CD8-positive, alpha-beta memory T cell (primary cell): ENCODE measurements around the gene ARL4C. TPM values are rescaled to one million over a fixed set of nuclear protein-coding genes. Genes with fewer than 3 reads are reported as not detected.

Source experiments
- CTCF ChIA-PET: fragments of 350-600 bp; sonication (Branson Sonifier 250); formaldehyde crosslinking; loops from one replicate; lab custom pipeline; 2021; ENCODE audit warnings: antibody characterized with exemption; lab: Charles Lee
- POLR2A ChIA-PET: fragments of 350-600 bp; sonication (Branson Sonifier 250); formaldehyde crosslinking; loops from one replicate; lab custom pipeline; 2021; ENCODE audit warnings: antibody characterized with exemption; lab: Charles Lee
- DNase-seq, 5 donors: peaks; one replicate each; pipeline versions ENCODE4 v3.0.0 to v3.0.0-alpha.2; 2020 to 2022; ENCODE audit warnings: mixed read lengths in 1 of 5
- H3K27ac ChIP-seq: one replicate; pipeline ENCODE4 v1.7.0; 2013; ENCODE audit warnings: low read depth, mild to moderate bottlenecking, low read length, moderate library complexity
- H3K27me3 ChIP-seq: 2 replicates; pipeline ENCODE4 v1.7.0; 2013; ENCODE audit warnings: low read length, mild to moderate bottlenecking; ENCODE audit not compliant: insufficient read depth, poor library complexity, severe bottlenecking
- H3K36me3 ChIP-seq: 2 replicates; pipeline ENCODE4 v1.7.0; 2013; ENCODE audit warnings: mild to moderate bottlenecking, low read length, moderate library complexity; ENCODE audit not compliant: insufficient read depth
- H3K4me1 ChIP-seq: 2 replicates; pipeline ENCODE4 v1.7.0; 2013; ENCODE audit warnings: mild to moderate bottlenecking, low read length, moderate library complexity; ENCODE audit not compliant: insufficient read depth
- H3K4me3 ChIP-seq: 2 replicates; pipeline ENCODE4 v1.7.0; 2013; ENCODE audit warnings: mild to moderate bottlenecking, low read length
- H3K9me3 ChIP-seq: 2 replicates; pipeline ENCODE4 v1.7.0; 2013; ENCODE audit warnings: mild to moderate bottlenecking, low read length
- H3K27ac Mint-ChIP-seq, 8 donors: one replicate each; pipeline ENCODE4 v1.8.0; 2020 to 2021; ENCODE audit warnings: mixed read lengths in 8 of 8, mild to moderate bottlenecking in 6 of 8, inconsistent platforms in 3 of 8, moderate library complexity in 3 of 8
- H3K27me3 Mint-ChIP-seq, 2 donors: one replicate each; pipeline ENCODE4 v1.8.0; 2020 to 2021; ENCODE audit warnings: mixed read lengths in 2 of 2, mild to moderate bottlenecking in 1 of 2, moderate library complexity in 1 of 2
- H3K36me3 Mint-ChIP-seq, 3 donors: one replicate each; pipeline ENCODE4 v1.8.0; 2020 to 2021; ENCODE audit warnings: mixed read lengths in 3 of 3, inconsistent platforms in 1 of 3, mild to moderate bottlenecking in 1 of 3
- H3K4me1 Mint-ChIP-seq, 3 donors: one replicate each; pipeline ENCODE4 v1.8.0; 2020 to 2021; ENCODE audit warnings: mixed read lengths in 3 of 3, inconsistent platforms in 1 of 3, mild to moderate bottlenecking in 1 of 3
- H3K4me3 Mint-ChIP-seq, 7 donors: one replicate each; pipeline ENCODE4 v1.8.0; 2020 to 2021; ENCODE audit warnings: mixed read lengths in 7 of 7, mild to moderate bottlenecking in 6 of 7, moderate library complexity in 4 of 7, inconsistent platforms in 2 of 7
- H3K9me3 Mint-ChIP-seq, 5 donors: one replicate each; pipeline ENCODE4 v1.8.0; 2020 to 2022; ENCODE audit warnings: mixed read lengths in 5 of 5, mild to moderate bottlenecking in 3 of 5, moderate library complexity in 2 of 5, inconsistent platforms in 1 of 5
- polyA plus RNA-seq: library from polyadenylated mRNA; unstranded; fragments of 300-500 nt; fragmentation: Illumina TruSeq; gene quantifications from one replicate; pipeline ENCODE4 v1.2.3, GENCODE V29; 2021
- total RNA-seq, 2 experiments: library from RNA; stranded (reverse); gene quantifications; one replicate each; pipeline ENCODE4 v1.2.3, GENCODE V29; 2021

ARL4C gene
- total and polyA plus RNA-seq, 3 experiments from 2014 or later: 54.0 to 247 (median 54.7) TPM

- Mint-ChIP-seq H3K4me1 (peaks cover 59 to 87% (median 86%) of the 10 kb centered on the region in 3 donors), H3K9me3 (no peaks in the 10 kb centered on the region), H3K27me3 (peaks cover 0 to 2% of the 10 kb centered on the region in 2 donors), H3K4me3 (no peak overlapping the region), H3K27ac (peak overlapping the region in 5 of 8 donors; percentile 19 to 99 (median 58)), H3K36me3 (peaks cover 5 to 10% (median 8%) of the 10 kb centered on the region in 3 donors)
- DNase-seq: no peak
- Histone ChIP-seq H3K9me3 (no peaks in the 10 kb centered on the region), H3K36me3 (no peaks in the 10 kb centered on the region), H3K27me3 (no peaks in the 10 kb centered on the region), H3K4me1 (peaks cover 59% of the 10 kb centered on the region), H3K4me3 (no peak overlapping the region), H3K27ac (no peak overlapping the region)
- POLR2A ChIA-PET: no interaction called here
- CTCF ChIA-PET: interaction anchor here (3.0 kb wide), 1 partner anchor 192 kb away, joined by 14 read pairs; no protein-coding TSS in a partner anchor
Observed at GRCh38 chr2:234481301-234481700, 15.6 kb downstream of the ARL4C start.

- H3K4me3 Mint-ChIP-seq: no peak overlapping the region
- H3K27ac Mint-ChIP-seq: peak overlapping the region in 5 of 8 donors; percentile 30 to 71 (median 58)
- peaks cover 49% of the 10 kb centered on the region for H3K4me1 ChIP-seq
- POLR2A ChIA-PET: no interaction called here
- CTCF ChIA-PET: no interaction called here
- H3K36me3 Mint-ChIP-seq: peaks cover 4 to 7% (median 4%) of the 10 kb centered on the region in 3 donors
- no peaks in the 10 kb centered on the region for H3K36me3 ChIP-seq
- DNase-seq: no peak
- peaks cover 0 to 2% of the 10 kb centered on the region in 2 donors for H3K27me3 Mint-ChIP-seq
- H3K27me3 ChIP-seq: no peaks in the 10 kb centered on the region
- H3K27ac ChIP-seq: no peak overlapping the region
- no peaks in the 10 kb centered on the region for H3K9me3 Mint-ChIP-seq
- no peak overlapping the region for H3K4me3 ChIP-seq
- H3K9me3 ChIP-seq: no peaks in the 10 kb centered on the region
- H3K4me1 Mint-ChIP-seq: peaks cover 57 to 86% (median 80%) of the 10 kb centered on the region in 3 donors
Observed at GRCh38 chr2:234480337-234480736, 16.5 kb downstream of the ARL4C start.

GRCh38 chr2:234479465-234479864 lies 17.4 kb downstream of the ARL4C start:
- ChIA-PET POLR2A (no interaction called here), CTCF (interaction anchor here (0.9 to 1.9 kb wide), 3 partner anchors 10 to 26 kb away, joined by 3 to 6 read pairs (median 4); no protein-coding TSS in a partner anchor)
- H3K9me3 Mint-ChIP-seq: peaks cover 0 to under 1% (median 0%) of the 10 kb centered on the region in 5 donors
- peaks cover 1 to 7% (median 5%) of the 10 kb centered on the region in 3 donors for H3K36me3 Mint-ChIP-seq
- peaks cover 41% of the 10 kb centered on the region for H3K4me1 ChIP-seq
- H3K4me3 ChIP-seq: no peak overlapping the region
- H3K4me1 Mint-ChIP-seq: peaks cover 56 to 86% (median 80%) of the 10 kb centered on the region in 3 donors
- no peak overlapping the region for H3K27ac ChIP-seq
- peak overlapping the region in 1 of 7 donors; percentile 43 for H3K4me3 Mint-ChIP-seq
- no peaks in the 10 kb centered on the region for H3K27me3 ChIP-seq
- H3K27me3 Mint-ChIP-seq: peaks cover 0 to 2% of the 10 kb centered on the region in 2 donors
- no peaks in the 10 kb centered on the region for H3K9me3 ChIP-seq
- peak overlapping the region in 4 of 8 donors; percentile 17 to 66 (median 42) for H3K27ac Mint-ChIP-seq
- no peaks in the 10 kb centered on the region for H3K36me3 ChIP-seq
- peak in 1 of 5 donors; percentile 16 for DNase-seq

GRCh38 chr2:234478121-234478858 lies 18.6 kb downstream of the ARL4C start:
- peaks cover 1 to 6% (median 5%) of the 10 kb centered on the region in 3 donors for H3K36me3 Mint-ChIP-seq
- peaks cover 29% of the 10 kb centered on the region for H3K4me1 ChIP-seq
- H3K27ac Mint-ChIP-seq: peak overlapping the region in 7 of 8 donors; percentile 12 to 89 (median 40)
- no peaks in the 10 kb centered on the region for H3K36me3 ChIP-seq
- peaks cover 45 to 82% (median 77%) of the 10 kb centered on the region in 3 donors for H3K4me1 Mint-ChIP-seq
- no peaks in the 10 kb centered on the region for H3K9me3 ChIP-seq
- H3K27ac ChIP-seq: no peak overlapping the region
- H3K4me3 ChIP-seq: no peak overlapping the region
- H3K27me3 Mint-ChIP-seq: peaks cover 0 to 2% of the 10 kb centered on the region in 2 donors
- DNase-seq: peak in 1 of 5 donors; percentile 45
- H3K27me3 ChIP-seq: no peaks in the 10 kb centered on the region
- peaks cover 0 to 4% (median 0%) of the 10 kb centered on the region in 5 donors for H3K9me3 Mint-ChIP-seq
- POLR2A ChIA-PET: no interaction called here
- CTCF ChIA-PET: interaction anchor here (1.1 to 1.9 kb wide), 3 partner anchors 14 to 56 kb away, joined by 3 to 6 read pairs (median 4); no protein-coding TSS in a partner anchor
- H3K4me3 Mint-ChIP-seq: peak overlapping the region in 2 of 7 donors; percentile 27 to 50

- H3K27ac Mint-ChIP-seq: peak overlapping the region in 3 of 8 donors; percentile 33 to 85 (median 52)
- POLR2A ChIA-PET: no interaction called here
- no peaks in the 10 kb centered on the region for H3K27me3 ChIP-seq
- H3K4me3 ChIP-seq: no peak overlapping the region
- peaks cover 19% of the 10 kb centered on the region for H3K4me1 ChIP-seq
- H3K36me3 Mint-ChIP-seq: peaks cover 1 to 9% (median 4%) of the 10 kb centered on the region in 3 donors
- DNase-seq: no peak
- no peaks in the 10 kb centered on the region for H3K27me3 Mint-ChIP-seq
- H3K9me3 Mint-ChIP-seq: peaks cover 0 to 4% (median 0%) of the 10 kb centered on the region in 5 donors
- H3K4me1 Mint-ChIP-seq: peaks cover 32 to 71% (median 62%) of the 10 kb centered on the region in 3 donors
- no peaks in the 10 kb centered on the region for H3K9me3 ChIP-seq
- no peak overlapping the region for H3K4me3 Mint-ChIP-seq
- H3K27ac ChIP-seq: no peak overlapping the region
- CTCF ChIA-PET: no interaction called here
- H3K36me3 ChIP-seq: no peaks in the 10 kb centered on the region
Observed at GRCh38 chr2:234476766-234477165, 20.1 kb downstream of the ARL4C start.

GRCh38 chr2:234474654-234475053 lies 22.2 kb downstream of the ARL4C start:
- ChIA-PET POLR2A (interaction anchor here (1.3 kb wide), 1 partner anchor 10 kb away, joined by 3 read pairs; no protein-coding TSS in a partner anchor), CTCF (interaction anchor here (1.0 kb wide), 1 partner anchor 9 kb away, joined by 3 read pairs; no protein-coding TSS in a partner anchor)
- Mint-ChIP-seq H3K36me3 (peaks cover 0 to 9% (median 0%) of the 10 kb centered on the region in 3 donors), H3K4me3 (peak overlapping the region in 1 of 7 donors; percentile 69), H3K9me3 (peaks cover 0 to 4% (median 0%) of the 10 kb centered on the region in 5 donors), H3K4me1 (peaks cover 26 to 53% (median 48%) of the 10 kb centered on the region in 3 donors), H3K27ac (peak overlapping the region; percentile 19 to 98 (median 82)), H3K27me3 (no peaks in the 10 kb centered on the region)
- no peak for DNase-seq
- Histone ChIP-seq H3K9me3 (no peaks in the 10 kb centered on the region), H3K27me3 (no peaks in the 10 kb centered on the region), H3K4me1 (peaks cover 19% of the 10 kb centered on the region), H3K36me3 (no peaks in the 10 kb centered on the region), H3K27ac (no peak overlapping the region), H3K4me3 (no peak overlapping the region)

GRCh38 chr2:234472155-234472554 lies 24.7 kb downstream of the ARL4C start:
- H3K27me3 Mint-ChIP-seq: no peaks in the 10 kb centered on the region
- H3K36me3 ChIP-seq: no peaks in the 10 kb centered on the region
- peaks cover 0 to 4% (median 0%) of the 10 kb centered on the region in 5 donors for H3K9me3 Mint-ChIP-seq
- H3K4me3 Mint-ChIP-seq: no peak overlapping the region
- peaks cover under 1% of the 10 kb centered on the region for H3K4me1 ChIP-seq
- H3K27me3 ChIP-seq: no peaks in the 10 kb centered on the region
- ChIA-PET POLR2A (no interaction called here), CTCF (interaction anchor here (1.5 kb wide), 1 partner anchor 20 kb away, joined by 3 read pairs; no protein-coding TSS in a partner anchor)
- H3K36me3 Mint-ChIP-seq: peaks cover 0 to 9% (median 0%) of the 10 kb centered on the region in 3 donors
- H3K4me1 Mint-ChIP-seq: peaks cover 15 to 35% (median 31%) of the 10 kb centered on the region in 3 donors
- H3K9me3 ChIP-seq: no peaks in the 10 kb centered on the region
- H3K4me3 ChIP-seq: no peak overlapping the region
- H3K27ac ChIP-seq: no peak overlapping the region
- no peak for DNase-seq
- H3K27ac Mint-ChIP-seq: peak overlapping the region in 3 of 8 donors; percentile 54 to 95 (median 70)
